ENCODE results near the gene NAA20. TPM values are rescaled to one million over a fixed set of nuclear protein-coding genes. Genes with fewer than 3 reads are reported as not detected.

The NAA20 gene
- total RNA-seq, 3 donors from 2014 or later = 32.6 to 47.2 (median 44.5) TPM

- intact Hi-C loops (cut with DNase I; ENCODE audit: low total_unique reads) = loop anchor here (10.0 kb wide), 1 partner anchor 296 kb away; no protein-coding TSS in a partner anchor
- DNase-seq (ENCODE audit: low spot score in 2 of 2) = no peak
- H3K4me3 ChIP-seq = no peak overlapping the region
- H3K36me3 ChIP-seq = no peaks in the 10 kb centered on the region
- no peaks in the 10 kb centered on the region for H3K9me3 ChIP-seq
- TF ChIP-seq CTCF (IDR thresholded peaks at IDR 0.05) = no peak
- TF ChIP-seq POLR2A (IDR thresholded peaks at IDR 0.05) = no peak
- no peak for TF ChIP-seq POLR2AphosphoS5 (IDR thresholded peaks at IDR 0.05)
- no peaks in the 10 kb centered on the region for H3K27me3 ChIP-seq
- peaks cover 5 to 35% of the 10 kb centered on the region in 2 donors for H3K4me1 ChIP-seq
- peak overlapping the region in 1 of 2 donors; percentile 34 for H3K27ac ChIP-seq
These were observed 26.3 kb upstream of the NAA20 start for GRCh38 chr20:19990850-19991249.

GRCh38 chr20:19991308-19991707, 25.9 kb upstream of the NAA20 start:
- Histone ChIP-seq H3K36me3 (no peaks in the 10 kb centered on the region), H3K9me3 (no peaks in the 10 kb centered on the region), H3K4me3 (no peak overlapping the region), H3K27ac (peak overlapping the region in 1 of 2 donors; percentile 34), H3K27me3 (no peaks in the 10 kb centered on the region), H3K4me1 (peaks cover 5 to 34% of the 10 kb centered on the region in 2 donors)
- intact Hi-C loops (cut with DNase I; ENCODE audit: low total_unique reads) = loop anchor here (10.0 kb wide), 1 partner anchor 297 kb away; no protein-coding TSS in a partner anchor
- TF ChIP-seq POLR2A (IDR thresholded peaks at IDR 0.05) (no peak), CTCF (IDR thresholded peaks at IDR 0.05) (no peak), POLR2AphosphoS5 (IDR thresholded peaks at IDR 0.05) (no peak)
- no peak for DNase-seq (ENCODE audit: low spot score in 2 of 2)

GRCh38 chr20:19991854-19992253, 25.3 kb upstream of the NAA20 start:
- Histone ChIP-seq H3K27me3 (no peaks in the 10 kb centered on the region), H3K9me3 (no peaks in the 10 kb centered on the region), H3K36me3 (no peaks in the 10 kb centered on the region), H3K4me1 (peaks cover 5 to 37% of the 10 kb centered on the region in 2 donors), H3K27ac (peak overlapping the region; percentile 10 to 20), H3K4me3 (no peak overlapping the region)
- TF ChIP-seq POLR2A (IDR thresholded peaks at IDR 0.05) (no peak), CTCF (IDR thresholded peaks at IDR 0.05) (no peak), POLR2AphosphoS5 (IDR thresholded peaks at IDR 0.05) (no peak)
- no peak for DNase-seq (ENCODE audit: low spot score in 2 of 2)
- intact Hi-C loops (cut with DNase I; ENCODE audit: low total_unique reads) = loop anchor here (10.0 kb wide), 1 partner anchor 297 kb away; no protein-coding TSS in a partner anchor

GRCh38 chr20:19992996-19993908, 23.9 kb upstream of the NAA20 start:
- peak overlapping the region in 1 of 3 donors; percentile 20 for H3K4me3 ChIP-seq
- peak in 1 of 2 donors; percentile 65 for DNase-seq (ENCODE audit: low spot score in 2 of 2)
- H3K36me3 ChIP-seq = no peaks in the 10 kb centered on the region
- TF ChIP-seq POLR2A (IDR thresholded peaks at IDR 0.05) = no peak
- TF ChIP-seq POLR2AphosphoS5 (IDR thresholded peaks at IDR 0.05) = peak in 1 of 3 donors; percentile 23
- intact Hi-C loops (cut with DNase I; ENCODE audit: low total_unique reads) = loop anchor here (10.0 kb wide), 1 partner anchor 298 kb away; no protein-coding TSS in a partner anchor
- H3K9me3 ChIP-seq = no peaks in the 10 kb centered on the region
- H3K27me3 ChIP-seq = no peaks in the 10 kb centered on the region
- peak overlapping the region; percentile 91 to 92 for H3K27ac ChIP-seq
- H3K4me1 ChIP-seq = peaks cover 5 to 44% of the 10 kb centered on the region in 2 donors

- Histone ChIP-seq H3K27me3 (no peaks in the 10 kb centered on the region), H3K9me3 (no peaks in the 10 kb centered on the region), H3K36me3 (peaks cover 3% of the 10 kb centered on the region), H3K4me3 (peak overlapping the region in 1 of 3 donors; percentile 20), H3K27ac (peak overlapping the region; percentile 91 to 92), H3K4me1 (peaks cover 5 to 44% of the 10 kb centered on the region in 2 donors)
- intact Hi-C loops (cut with DNase I; ENCODE audit: low total_unique reads) = loop anchor here (10.0 kb wide), 1 partner anchor 299 kb away; no protein-coding TSS in a partner anchor
- TF ChIP-seq POLR2A (IDR thresholded peaks at IDR 0.05) (no peak), POLR2AphosphoS5 (IDR thresholded peaks at IDR 0.05) (no peak), CTCF (IDR thresholded peaks at IDR 0.05) (no peak)
- DNase-seq (ENCODE audit: low spot score in 2 of 2) = no peak
These were observed 23.0 kb upstream of the NAA20 start for GRCh38 chr20:19993958-19994669.

Data from breast epithelium (tissue), 4 donors.